NOMO-1 treated with DMSO at 0.1 percent for 48 hours (cell line): ENCODE results near the gene CDC25B.
"Not testable (repeated sequence)": the region's sequence is repeated elsewhere in the genome, so short reads cannot be mapped to it uniquely, and the experiment has no call there.

Source experiments
- DNase-seq: peaks from one replicate; lab custom pipeline; 2025; ENCODE audit not compliant: unreplicated experiment; lab: John Stamatoyannopoulos, UW

Gene CDC25B

GRCh38 chr20:3784216-3784853 is 11.8 kb upstream of the CDC25B start:
- no peak for DNase-seq

GRCh38 chr20:3784863-3785239 is 11.3 kb upstream of the CDC25B start:
- no peak for DNase-seq

GRCh38 chr20:3785240-3786125 is 10.6 kb upstream of the CDC25B start:
- DNase-seq: no peak

GRCh38 chr20:3786126-3786484 is 10.0 kb upstream of the CDC25B start:
- DNase-seq: peak; percentile 29

GRCh38 chr20:3786665-3787323 is 9.3 kb upstream of the CDC25B start, which contains the start of gene CENPB:
TSS of gene CENPB (minus strand) at chr20:3786740. CDS start at chr20:3786483, 257 bp downstream.
- DNase-seq: peak; percentile 86

- DNase-seq: no peak
These were observed 8.6 kb upstream of the CDC25B start for GRCh38 chr20:3787324-3788014.

GRCh38 chr20:3788685-3789155 is 7.4 kb upstream of the CDC25B start:
- DNase-seq: no peak

GRCh38 chr20:3789201-3789600 is 6.9 kb upstream of the CDC25B start:
- DNase-seq: not testable (repeated sequence)

- not testable (repeated sequence) for DNase-seq
These were observed 1.9 kb upstream of the CDC25B start for GRCh38 chr20:3794168-3794567.

GRCh38 chr20:3794701-3795420 is 1.2 kb upstream of the CDC25B start:
- no peak for DNase-seq

- DNase-seq: no peak
These were observed 541 bp downstream of the CDC25B start for GRCh38 chr20:3796477-3797225.

- no peak for DNase-seq
These were observed 1.1 kb downstream of the CDC25B start for GRCh38 chr20:3797226-3797545.

- no peak for DNase-seq
These were observed 1.7 kb downstream of the CDC25B start for GRCh38 chr20:3797592-3798372.

GRCh38 chr20:3798373-3798768 is 2.3 kb downstream of the CDC25B start:
- no peak for DNase-seq

- DNase-seq: no peak
These were observed 2.8 kb downstream of the CDC25B start for GRCh38 chr20:3798908-3799248.

- DNase-seq: no peak
These were observed 4.3 kb downstream of the CDC25B start for GRCh38 chr20:3800256-3800877.

GRCh38 chr20:3800878-3801260 is 4.8 kb downstream of the CDC25B start:
- no peak for DNase-seq

GRCh38 chr20:3801299-3801698 is 5.2 kb downstream of the CDC25B start:
- no peak for DNase-seq

- no peak for DNase-seq
These were observed 5.7 kb downstream of the CDC25B start for GRCh38 chr20:3801846-3802245.
